ENCODE results near the gene ABI2.
"Not testable (repeated sequence)": the region's sequence is repeated elsewhere in the genome, so short reads cannot be mapped to it uniquely, and the experiment has no call there.

Gene ABI2

GRCh38 chr2:203327901-203328759, at the start of gene ABI2:
Gene ABI2 (plus strand): TSS chr2:203328394. CDS start chr2:203328515, 121 bp downstream.
- DNase-seq, result peak; percentile 88

GRCh38 chr2:203279288-203279687, 48.9 kb upstream of the ABI2 start:
- DNase-seq, result no peak

GRCh38 chr2:203280428-203281064, 47.6 kb upstream of the ABI2 start:
- no peak for DNase-seq

DNA sequence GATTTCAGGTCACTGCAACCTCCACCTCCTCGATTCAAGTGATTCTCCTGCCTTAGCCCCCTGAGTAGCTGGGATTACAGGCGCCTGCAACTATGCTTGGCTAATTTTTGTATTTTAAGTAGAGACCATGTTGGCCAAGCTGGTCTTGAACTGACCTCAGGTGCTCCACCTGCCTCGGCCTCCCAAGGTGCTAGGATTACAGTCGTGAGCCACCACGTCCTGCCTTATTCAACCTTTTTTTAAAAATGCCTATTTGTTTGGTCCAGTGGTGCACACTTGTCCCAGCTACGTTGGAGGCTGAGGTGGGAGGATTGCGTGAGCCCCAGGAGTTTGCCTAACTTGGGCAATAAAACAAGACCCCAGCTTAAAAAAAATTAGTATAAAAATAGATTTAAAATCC, 46.1 kb upstream of the ABI2 start:
- DNase-seq, result no peak

GRCh38 chr2:203286532-203286931, 41.7 kb upstream of the ABI2 start:
- no peak for DNase-seq

DNA sequence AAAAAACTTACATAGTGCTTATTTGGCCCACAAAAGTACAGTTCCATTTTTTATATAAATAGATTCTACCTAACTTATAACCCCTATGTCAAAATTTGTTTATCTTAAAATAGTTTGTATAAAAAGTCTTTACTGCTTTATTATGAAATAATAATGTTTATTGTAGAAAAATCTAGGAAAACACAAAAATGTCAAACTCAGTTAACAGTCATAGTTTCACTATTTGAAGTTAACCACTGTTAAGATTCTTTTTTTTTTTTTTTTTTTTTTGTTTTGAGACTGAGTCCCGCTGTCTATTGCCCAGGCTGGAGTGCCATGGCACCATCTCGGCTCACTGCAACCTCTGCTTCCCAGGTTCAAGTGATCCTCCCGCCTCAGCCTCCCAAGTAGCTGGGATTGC, 26.5 kb upstream of the ABI2 start:
- no peak for DNase-seq

DNA sequence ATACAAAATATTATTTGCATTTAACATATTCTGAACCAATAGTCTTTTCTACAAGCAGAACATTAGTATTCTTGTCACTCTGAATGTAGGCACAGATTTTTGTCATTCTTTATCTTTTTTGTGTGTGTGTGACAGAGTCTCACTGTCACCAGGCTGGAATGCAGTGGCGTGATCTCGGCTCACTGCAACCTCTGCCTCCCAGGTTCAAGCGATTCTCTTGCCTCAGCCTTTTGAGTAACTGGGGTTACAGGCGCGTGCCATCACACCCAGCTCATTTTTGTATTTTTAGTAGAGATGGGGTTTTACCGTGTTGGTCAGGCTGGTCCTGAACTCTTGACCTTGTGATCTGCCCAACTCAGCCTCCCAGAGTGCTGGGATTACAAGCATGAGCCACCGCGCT, 25.6 kb upstream of the ABI2 start:
- DNase-seq, result not testable (repeated sequence)

DNA sequence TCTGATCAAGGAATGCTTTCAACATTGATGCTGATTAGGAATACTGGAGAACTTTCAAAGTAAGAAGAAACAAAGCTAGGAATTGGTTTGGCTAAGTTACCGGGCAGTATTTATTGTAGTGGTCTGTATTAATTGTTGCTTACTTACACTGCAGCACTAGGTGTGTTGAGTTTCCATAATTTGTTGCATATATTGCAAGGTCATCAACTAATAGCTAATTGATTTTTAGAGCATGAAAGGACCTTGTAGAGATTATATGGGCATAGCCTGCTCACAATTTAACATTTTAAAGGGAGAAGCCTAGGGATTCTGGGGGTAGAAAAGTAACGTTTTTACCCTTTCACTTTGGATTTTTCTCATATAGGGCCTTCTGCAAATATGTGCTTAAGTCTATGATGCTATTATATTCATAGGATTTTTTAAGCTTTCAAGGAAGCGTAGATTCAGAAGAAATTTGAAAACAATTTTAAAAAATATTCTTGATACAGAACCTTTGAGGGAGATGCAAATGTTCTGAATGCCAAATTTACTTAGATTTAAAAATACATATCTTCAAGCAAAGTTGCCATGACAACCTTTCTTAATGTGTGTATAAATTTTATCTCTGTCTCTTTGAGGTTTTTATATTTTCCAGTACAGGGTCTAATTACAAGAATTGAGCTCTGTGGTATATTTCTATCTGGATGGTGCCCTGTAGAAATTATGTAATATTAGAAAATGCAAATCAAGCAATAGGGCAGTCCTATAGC, 17.3 kb upstream of the ABI2 start:
- DNase-seq, result no peak

DNA sequence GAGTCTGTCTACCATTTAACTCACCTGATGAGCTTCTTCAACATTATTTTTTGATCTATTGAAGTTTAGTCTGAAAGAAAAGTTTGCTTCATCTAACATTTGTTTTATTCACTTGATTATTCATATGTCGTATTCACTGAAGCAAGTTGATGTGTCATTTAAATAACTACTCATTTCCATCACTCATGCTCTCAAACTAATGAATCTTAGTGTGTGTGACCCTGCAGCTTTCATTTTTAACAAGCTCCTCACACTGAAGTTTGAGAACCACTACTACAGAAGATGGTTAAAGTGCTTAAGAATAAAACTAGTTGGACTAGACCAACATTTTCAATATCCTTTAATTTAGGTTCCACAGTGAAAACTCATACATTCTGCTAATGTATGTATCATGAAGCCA, 1.8 kb upstream of the ABI2 start:
- no peak for DNase-seq

DNA sequence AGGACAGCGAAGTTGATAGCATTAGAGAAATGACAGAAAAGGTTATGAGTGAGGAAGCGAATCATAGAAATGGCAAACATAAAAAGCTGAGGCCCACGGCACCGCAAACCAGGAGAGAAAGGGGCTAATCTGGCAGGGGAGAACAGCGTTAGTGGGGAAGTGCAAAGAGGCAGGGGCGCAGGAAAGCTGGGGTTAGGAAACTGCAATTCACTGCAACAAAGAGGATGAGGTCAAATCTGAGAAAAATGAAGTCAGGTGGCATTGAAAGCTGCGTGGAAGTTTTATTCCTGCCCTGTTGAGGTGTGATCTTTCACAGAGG, 653 bp upstream of the ABI2 start:
- no peak for DNase-seq

DNA sequence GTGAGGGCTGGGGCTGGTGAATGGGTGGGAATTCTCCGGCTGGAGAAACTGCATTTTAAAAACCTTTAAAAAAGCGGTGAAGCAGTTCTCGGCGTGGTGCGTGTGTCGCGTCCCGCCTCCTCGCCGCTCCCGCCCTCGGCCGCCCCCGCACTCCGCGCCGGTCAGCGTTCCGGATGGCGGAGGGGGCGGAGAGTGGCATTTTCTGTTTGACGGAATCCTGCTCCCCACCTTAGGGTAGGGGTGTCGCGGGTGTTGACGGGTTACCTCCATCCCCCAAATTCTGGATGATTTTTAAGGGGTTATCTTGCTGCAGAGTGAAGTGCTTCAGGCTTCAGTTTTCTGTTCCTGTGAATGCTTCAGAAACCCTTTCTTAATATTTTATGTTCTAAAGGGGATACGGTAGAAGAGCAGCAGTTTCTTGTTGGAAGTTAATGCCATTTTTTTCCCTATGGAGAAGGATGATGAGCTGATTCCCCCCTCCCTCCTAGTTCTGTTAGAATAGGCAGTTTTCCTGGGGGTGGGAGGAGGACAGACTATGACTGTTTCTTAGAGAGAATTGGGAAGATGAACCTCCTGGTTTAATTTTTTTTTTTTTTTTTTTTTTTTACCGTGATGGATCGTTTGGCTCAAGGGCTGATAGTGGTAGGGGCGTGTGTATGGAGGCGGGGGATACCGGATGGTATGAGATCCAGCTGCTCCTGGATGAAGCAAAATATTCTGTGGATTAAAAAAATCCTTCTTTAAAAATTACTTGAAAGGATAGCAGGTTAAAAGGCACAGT, 756 bp downstream of the ABI2 start:
- DNase-seq, result peak; percentile 84

GRCh38 chr2:203330434-203330833, 2.2 kb downstream of the ABI2 start:
- no peak for DNase-seq

GRCh38 chr2:203338322-203338721, 10.1 kb downstream of the ABI2 start:
- no peak for DNase-seq

- DNase-seq, result no peak
These were observed 12.7 kb downstream of the ABI2 start for GRCh38 chr2:203340791-203341487.

- DNase-seq, result no peak
These were observed 13.6 kb downstream of the ABI2 start for GRCh38 chr2:203341741-203342310.

- not testable (repeated sequence) for DNase-seq
These were observed 14.2 kb downstream of the ABI2 start for GRCh38 chr2:203342374-203342773.

DNA sequence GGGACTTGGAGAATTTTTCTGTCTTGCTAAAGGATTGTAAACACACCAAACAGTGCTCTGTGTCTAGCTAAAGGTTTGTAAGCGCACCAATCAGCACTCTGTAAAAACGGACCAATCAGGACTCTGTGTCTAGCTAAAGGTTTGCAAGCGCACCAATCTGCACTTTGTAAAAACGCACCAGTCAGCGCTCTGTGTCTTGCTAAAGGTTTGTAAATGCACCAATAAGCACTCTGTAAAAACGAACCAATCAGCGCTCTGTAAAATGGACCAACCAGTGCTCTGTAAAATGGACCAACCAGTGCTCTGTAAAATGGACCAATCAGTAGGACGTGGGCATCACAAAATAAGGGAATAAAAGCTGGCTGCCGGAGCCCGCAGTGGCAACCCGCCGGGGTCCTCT, 16.5 kb downstream of the ABI2 start:
- DNase-seq, result no peak

DNA sequence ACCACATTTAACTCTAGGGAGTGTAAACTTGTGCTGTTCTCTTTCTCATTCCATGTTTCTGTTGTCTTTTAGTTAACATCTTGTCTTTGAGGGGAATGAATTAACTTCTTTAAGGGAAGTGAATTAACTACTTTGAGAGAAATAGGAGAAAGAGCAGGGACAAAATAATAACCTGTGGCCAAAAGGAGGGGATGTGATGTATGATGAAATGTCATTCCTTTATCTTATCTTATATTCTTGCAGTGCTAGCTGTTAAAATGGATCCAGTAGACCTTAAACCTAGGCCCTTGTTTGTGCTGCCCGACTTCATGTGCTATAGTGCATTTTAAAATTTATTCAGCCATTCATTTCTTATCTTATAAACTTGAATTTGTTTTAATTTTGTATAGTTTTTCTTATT, 18.4 kb downstream of the ABI2 start:
- no peak for DNase-seq

DNA sequence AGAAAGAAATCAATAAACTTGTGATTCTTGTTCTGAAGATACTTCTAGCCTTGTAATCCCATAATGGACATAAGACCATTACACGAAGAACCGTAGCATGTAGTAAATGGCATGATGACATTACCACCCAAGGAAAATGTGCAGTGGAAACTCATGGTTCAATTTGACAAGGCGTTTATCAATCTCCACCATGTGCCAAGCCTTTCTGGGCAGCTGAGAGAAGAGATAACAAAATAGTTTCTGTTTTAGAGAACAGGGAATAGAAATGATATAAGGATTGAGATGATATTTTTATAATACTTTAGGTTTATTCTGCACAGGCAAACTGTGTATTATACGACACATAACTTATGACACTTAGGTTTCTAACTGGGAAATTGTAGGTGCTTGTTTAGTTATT, 19.2 kb downstream of the ABI2 start:
- no peak for DNase-seq

- no peak for DNase-seq
These were observed 24.5 kb downstream of the ABI2 start for GRCh38 chr2:203352604-203353255.

GRCh38 chr2:203354966-203355365, 26.8 kb downstream of the ABI2 start:
- no peak for DNase-seq

DNA sequence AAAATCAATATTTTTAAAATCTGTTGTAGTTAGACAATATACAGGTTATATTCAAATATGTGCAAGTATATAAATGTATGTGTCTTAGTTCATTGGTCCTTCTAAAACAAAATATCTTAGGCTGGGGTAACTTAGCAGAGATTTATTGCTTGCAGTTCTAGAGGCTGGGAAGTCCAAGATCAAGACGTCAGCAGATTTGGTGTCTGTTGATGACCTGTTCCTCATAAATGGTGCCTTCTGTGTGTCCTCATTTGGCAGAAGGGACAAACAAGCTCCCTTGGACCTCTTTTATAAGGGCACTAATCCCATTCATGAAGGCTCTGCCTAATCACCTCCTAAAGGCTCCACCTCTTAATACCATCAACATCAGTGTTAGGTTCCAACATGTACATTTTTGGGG, 31.3 kb downstream of the ABI2 start:
- DNase-seq, result no peak

All from activated effector memory CD4-positive, alpha-beta T cell treated with anti-CD3 and anti-CD28 coated beads, Interleukin-2, amount 50 U/mL, for 16 hours (primary cell).